Esophagus muscularis mucosa (tissue), 3 donors: ENCODE results near the gene GNG12.

Experiments used
- POLR2A ChIP-seq: fragments of 450-650 bp; IDR thresholded peaks from one replicate; pipeline ENCODE4 v1.6.1; 2017; ENCODE audit warnings: antibody characterized with exemption, moderate library complexity, mild to moderate bottlenecking, low read depth
- TF ChIP-seq, protein P1 (sequence below), 3 experiments: fragments of 200-600 bp in 2 of 3; fragments of 450-650 bp in 1 of 3; sonication (generic) in 2 of 3; IDR thresholded peaks; one replicate each; pipeline ENCODE4 v1.5.1; 2017 to 2019; ENCODE audit warnings: antibody characterized with exemption in 3 of 3, mild to moderate bottlenecking in 2 of 3, moderate library complexity in 1 of 3

DNA sequence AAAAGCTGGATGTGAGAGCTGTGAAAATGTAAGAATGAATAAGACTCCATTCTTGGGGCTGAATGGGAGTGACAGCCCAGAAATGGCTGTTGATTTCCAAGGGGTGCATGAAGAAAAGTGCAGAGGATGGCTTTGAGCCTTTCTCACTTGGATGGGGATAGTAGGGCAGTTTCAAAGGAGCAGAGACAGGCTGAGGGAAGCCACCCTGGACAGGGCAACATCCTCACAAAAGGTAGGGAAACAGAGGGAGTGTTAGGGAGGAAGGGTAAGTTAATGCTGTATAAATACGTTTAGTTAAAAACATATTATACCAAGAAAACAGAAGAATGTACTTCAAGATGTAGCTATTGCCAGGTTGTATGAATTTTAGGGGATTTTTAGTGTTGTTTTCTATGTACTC, 110.1 kb downstream of the GNG12 start:
- TF ChIP-seq, protein P1, sequence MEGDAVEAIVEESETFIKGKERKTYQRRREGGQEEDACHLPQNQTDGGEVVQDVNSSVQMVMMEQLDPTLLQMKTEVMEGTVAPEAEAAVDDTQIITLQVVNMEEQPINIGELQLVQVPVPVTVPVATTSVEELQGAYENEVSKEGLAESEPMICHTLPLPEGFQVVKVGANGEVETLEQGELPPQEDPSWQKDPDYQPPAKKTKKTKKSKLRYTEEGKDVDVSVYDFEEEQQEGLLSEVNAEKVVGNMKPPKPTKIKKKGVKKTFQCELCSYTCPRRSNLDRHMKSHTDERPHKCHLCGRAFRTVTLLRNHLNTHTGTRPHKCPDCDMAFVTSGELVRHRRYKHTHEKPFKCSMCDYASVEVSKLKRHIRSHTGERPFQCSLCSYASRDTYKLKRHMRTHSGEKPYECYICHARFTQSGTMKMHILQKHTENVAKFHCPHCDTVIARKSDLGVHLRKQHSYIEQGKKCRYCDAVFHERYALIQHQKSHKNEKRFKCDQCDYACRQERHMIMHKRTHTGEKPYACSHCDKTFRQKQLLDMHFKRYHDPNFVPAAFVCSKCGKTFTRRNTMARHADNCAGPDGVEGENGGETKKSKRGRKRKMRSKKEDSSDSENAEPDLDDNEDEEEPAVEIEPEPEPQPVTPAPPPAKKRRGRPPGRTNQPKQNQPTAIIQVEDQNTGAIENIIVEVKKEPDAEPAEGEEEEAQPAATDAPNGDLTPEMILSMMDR (IDR thresholded peaks at IDR 0.05) = no peak
- no peak for TF ChIP-seq POLR2A
